ENCODE measurements around the gene TRAPPC2. TPM values are rescaled to one million over a fixed set of nuclear protein-coding genes. Genes with fewer than 3 reads are reported as not detected.
"Not testable (repeated sequence)": the region's sequence is repeated elsewhere in the genome, so short reads cannot be mapped to it uniquely, and the experiment has no call there.

The TRAPPC2 gene
- total RNA-seq, 1 donor from 2014 or later: 23.4 TPM

GRCh38 chrX:13685126-13685763, 49.2 kb downstream of the TRAPPC2 start:
- TF ChIP-seq, protein P1, sequence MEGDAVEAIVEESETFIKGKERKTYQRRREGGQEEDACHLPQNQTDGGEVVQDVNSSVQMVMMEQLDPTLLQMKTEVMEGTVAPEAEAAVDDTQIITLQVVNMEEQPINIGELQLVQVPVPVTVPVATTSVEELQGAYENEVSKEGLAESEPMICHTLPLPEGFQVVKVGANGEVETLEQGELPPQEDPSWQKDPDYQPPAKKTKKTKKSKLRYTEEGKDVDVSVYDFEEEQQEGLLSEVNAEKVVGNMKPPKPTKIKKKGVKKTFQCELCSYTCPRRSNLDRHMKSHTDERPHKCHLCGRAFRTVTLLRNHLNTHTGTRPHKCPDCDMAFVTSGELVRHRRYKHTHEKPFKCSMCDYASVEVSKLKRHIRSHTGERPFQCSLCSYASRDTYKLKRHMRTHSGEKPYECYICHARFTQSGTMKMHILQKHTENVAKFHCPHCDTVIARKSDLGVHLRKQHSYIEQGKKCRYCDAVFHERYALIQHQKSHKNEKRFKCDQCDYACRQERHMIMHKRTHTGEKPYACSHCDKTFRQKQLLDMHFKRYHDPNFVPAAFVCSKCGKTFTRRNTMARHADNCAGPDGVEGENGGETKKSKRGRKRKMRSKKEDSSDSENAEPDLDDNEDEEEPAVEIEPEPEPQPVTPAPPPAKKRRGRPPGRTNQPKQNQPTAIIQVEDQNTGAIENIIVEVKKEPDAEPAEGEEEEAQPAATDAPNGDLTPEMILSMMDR (IDR thresholded peaks at IDR 0.05; ENCODE audit: unreplicated experiment): no peak
- DNase-seq (ENCODE audit: low spot score, unreplicated experiment): no peak
- H3K4me3 Mint-ChIP-seq (ENCODE audit: low read depth): no peak overlapping the region
- peaks cover 3% of the 10 kb centered on the region for H3K27me3 Mint-ChIP-seq
- H3K27ac Mint-ChIP-seq: no peak overlapping the region
- peaks cover 8% of the 10 kb centered on the region for H3K9me3 Mint-ChIP-seq (ENCODE audit: low read depth)
- peaks cover under 1% of the 10 kb centered on the region for H3K36me3 Mint-ChIP-seq (ENCODE audit: insufficient read depth)
- peaks cover 3% of the 10 kb centered on the region for H3K4me1 Mint-ChIP-seq (ENCODE audit: low read depth)

DNA sequence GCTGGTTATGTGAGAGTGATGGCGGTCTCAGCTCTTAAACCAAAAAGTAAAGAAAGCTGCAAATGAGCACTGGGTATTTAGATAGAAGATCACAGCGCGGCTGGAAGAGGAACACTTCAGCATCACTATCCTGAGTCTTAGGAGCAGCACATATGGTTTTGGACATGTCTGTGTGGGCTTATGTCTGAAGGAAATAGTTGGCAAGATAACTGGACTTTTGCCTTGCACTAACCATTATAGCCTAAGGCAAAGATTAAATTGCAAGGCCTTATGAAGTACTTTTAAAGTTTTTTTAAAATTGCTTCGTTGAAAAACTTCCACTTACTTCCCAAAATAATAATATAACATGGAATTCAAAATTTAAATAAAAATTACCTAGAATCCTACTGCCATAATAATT, 50.1 kb downstream of the TRAPPC2 start:
- Mint-ChIP-seq H3K9me3 (ENCODE audit: low read depth) (peaks cover 13% of the 10 kb centered on the region), H3K27ac (no peak overlapping the region), H3K27me3 (peaks cover 3% of the 10 kb centered on the region), H3K4me3 (ENCODE audit: low read depth) (no peak overlapping the region), H3K4me1 (ENCODE audit: low read depth) (peaks cover 2% of the 10 kb centered on the region), H3K36me3 (ENCODE audit: insufficient read depth) (no peaks in the 10 kb centered on the region)
- TF ChIP-seq, protein P1 (IDR thresholded peaks at IDR 0.05; ENCODE audit: unreplicated experiment): no peak
- DNase-seq (ENCODE audit: low spot score, unreplicated experiment): no peak

DNA sequence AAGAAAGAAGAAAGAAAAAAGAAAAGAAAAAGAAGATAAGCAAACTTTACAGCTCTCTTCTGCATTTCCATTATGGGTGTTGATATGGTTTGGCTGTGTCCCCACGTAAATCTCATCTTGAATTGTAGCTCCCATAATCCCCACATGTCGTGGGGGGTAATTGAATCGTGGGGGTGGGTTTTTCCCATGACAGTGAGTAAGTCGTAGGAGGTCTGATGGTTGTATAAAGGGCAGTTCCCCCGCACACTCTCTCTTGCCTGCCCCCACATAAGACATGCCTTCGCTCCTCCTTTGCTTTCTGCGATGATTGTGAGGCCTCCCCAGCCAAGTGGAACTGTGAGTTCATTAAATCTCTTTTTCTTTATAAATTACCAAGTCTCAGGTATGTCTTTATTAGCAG, 52.8 kb downstream of the TRAPPC2 start:
- H3K9me3 Mint-ChIP-seq (ENCODE audit: low read depth): peaks cover 16% of the 10 kb centered on the region
- no peak overlapping the region for H3K27ac Mint-ChIP-seq
- no peak for DNase-seq (ENCODE audit: low spot score, unreplicated experiment)
- no peak overlapping the region for H3K4me3 Mint-ChIP-seq (ENCODE audit: low read depth)
- H3K36me3 Mint-ChIP-seq (ENCODE audit: insufficient read depth): no peaks in the 10 kb centered on the region
- no peaks in the 10 kb centered on the region for H3K27me3 Mint-ChIP-seq
- TF ChIP-seq, protein P1 (IDR thresholded peaks at IDR 0.05; ENCODE audit: unreplicated experiment): no peak
- H3K4me1 Mint-ChIP-seq (ENCODE audit: low read depth): no peaks in the 10 kb centered on the region

DNA sequence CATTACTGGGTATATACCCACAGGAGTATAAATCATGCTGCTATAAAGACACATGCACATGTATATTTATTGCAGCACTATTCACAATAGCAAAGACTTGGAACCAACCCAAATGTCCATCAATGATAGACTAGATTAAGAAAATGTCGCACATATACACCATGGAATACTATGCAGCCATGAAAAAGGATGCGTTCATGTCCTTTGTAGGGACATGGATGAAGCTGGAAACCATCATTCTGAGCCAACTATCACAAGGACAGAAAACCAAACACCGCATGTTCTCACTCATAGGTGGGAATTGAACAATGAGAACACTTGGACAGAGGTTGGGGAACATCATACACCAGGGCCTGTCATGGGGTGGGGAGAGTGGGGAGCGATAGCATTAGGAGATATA, 54.7 kb downstream of the TRAPPC2 start:
- not testable (repeated sequence) for H3K4me3 Mint-ChIP-seq (ENCODE audit: low read depth)

DNA sequence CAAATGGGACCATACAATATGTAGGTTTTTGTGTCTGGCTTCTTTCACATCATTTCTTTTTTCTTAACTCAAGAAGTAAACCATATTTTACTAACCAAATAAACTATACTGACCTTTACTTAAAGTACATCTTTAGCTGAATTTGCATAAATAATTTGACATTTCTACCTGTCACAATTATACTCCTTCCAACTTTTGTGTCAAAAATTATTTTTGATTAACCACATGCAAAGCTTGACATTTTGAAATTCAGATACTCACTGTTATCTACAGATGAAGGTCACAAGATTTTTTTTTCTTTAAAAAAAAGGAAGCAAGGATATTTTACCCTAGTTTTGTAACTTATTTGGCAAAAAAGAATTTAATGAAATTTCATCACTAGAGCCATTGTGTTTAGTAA, 57.5 kb downstream of the TRAPPC2 start:
- no peak for DNase-seq (ENCODE audit: low spot score, unreplicated experiment)
- TF ChIP-seq, protein P1 (IDR thresholded peaks at IDR 0.05; ENCODE audit: unreplicated experiment): no peak
- no peak overlapping the region for H3K27ac Mint-ChIP-seq
- H3K36me3 Mint-ChIP-seq (ENCODE audit: insufficient read depth): no peaks in the 10 kb centered on the region
- H3K9me3 Mint-ChIP-seq (ENCODE audit: low read depth): peaks cover 28% of the 10 kb centered on the region
- H3K4me1 Mint-ChIP-seq (ENCODE audit: low read depth): no peaks in the 10 kb centered on the region
- H3K4me3 Mint-ChIP-seq (ENCODE audit: low read depth): no peak overlapping the region
- no peaks in the 10 kb centered on the region for H3K27me3 Mint-ChIP-seq

More for the DNA sequence above, 54.7 kb downstream of the TRAPPC2 start:
- not testable (repeated sequence) for H3K27ac Mint-ChIP-seq; H3K36me3 Mint-ChIP-seq (ENCODE audit: insufficient read depth); DNase-seq (ENCODE audit: low spot score, unreplicated experiment); H3K27me3 Mint-ChIP-seq; H3K4me1 Mint-ChIP-seq (ENCODE audit: low read depth)
- H3K9me3 Mint-ChIP-seq (ENCODE audit: low read depth): peaks cover 20% of the 10 kb centered on the region

- Mint-ChIP-seq H3K27ac (no peak overlapping the region), H3K4me3 (ENCODE audit: low read depth) (no peak overlapping the region), H3K36me3 (ENCODE audit: insufficient read depth) (peaks cover 5% of the 10 kb centered on the region), H3K9me3 (ENCODE audit: low read depth) (peaks cover 21% of the 10 kb centered on the region), H3K27me3 (no peaks in the 10 kb centered on the region), H3K4me1 (ENCODE audit: low read depth) (peaks cover 7% of the 10 kb centered on the region)
- DNase-seq (ENCODE audit: low spot score, unreplicated experiment): no peak
- TF ChIP-seq, protein P1 (IDR thresholded peaks at IDR 0.05; ENCODE audit: unreplicated experiment): no peak
Observed at GRCh38 chrX:13673016-13673415, 61.4 kb downstream of the TRAPPC2 start.

Data from progenitor cell of endocrine pancreas (in vitro differentiated cells).